ENCODE measurements around the gene USP6NL.

USP6NL gene

DNA sequence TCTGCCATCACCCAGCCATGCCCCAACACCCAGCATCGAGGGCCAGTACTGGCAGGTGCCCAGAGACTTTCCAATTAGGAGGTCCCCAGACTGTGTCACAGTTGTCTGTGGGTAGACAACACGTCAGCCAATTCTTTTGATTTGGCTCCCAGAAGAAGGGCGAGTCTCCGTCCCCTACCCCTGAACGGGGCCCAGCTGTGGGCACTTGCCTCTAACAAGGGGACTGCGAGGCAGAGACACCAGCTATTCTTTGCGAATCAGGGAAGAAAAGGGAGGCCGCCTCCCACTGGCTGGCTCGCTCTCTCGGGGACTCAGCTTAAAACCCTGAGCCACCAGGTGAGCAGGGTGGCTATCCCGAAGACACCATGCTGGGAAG, 167.3 kb downstream of the USP6NL start:
- Histone ChIP-seq H3K9me3 (ENCODE audit: insufficient read depth, low read length) (no peaks in the 10 kb centered on the region), H3K9ac (ENCODE audit: low read length) (no peak overlapping the region), H3K4me1 (ENCODE audit: low read length) (peaks cover 65% of the 10 kb centered on the region), H3K27me3 (ENCODE audit: low read depth, low read length) (no peaks in the 10 kb centered on the region; the same call in 1 of the 2 replicates), H3K4me2 (ENCODE audit: low read length) (no peak overlapping the region), H3K79me2 (ENCODE audit: low read length) (no peaks in the 10 kb centered on the region), H3K36me3 (replicated peaks; ENCODE audit: low read depth, low read length) (peaks cover 4% of the 10 kb centered on the region), H3K4me3 (ENCODE audit: low read length) (no peak overlapping the region), H2AFZ (ENCODE audit: low read depth, low read length) (no peak overlapping the region), H4K20me1 (ENCODE audit: insufficient read depth, low read length) (no peaks in the 10 kb centered on the region), H3K27ac (ENCODE audit: low read length) (no peak overlapping the region)
- TF ChIP-seq, protein P1, sequence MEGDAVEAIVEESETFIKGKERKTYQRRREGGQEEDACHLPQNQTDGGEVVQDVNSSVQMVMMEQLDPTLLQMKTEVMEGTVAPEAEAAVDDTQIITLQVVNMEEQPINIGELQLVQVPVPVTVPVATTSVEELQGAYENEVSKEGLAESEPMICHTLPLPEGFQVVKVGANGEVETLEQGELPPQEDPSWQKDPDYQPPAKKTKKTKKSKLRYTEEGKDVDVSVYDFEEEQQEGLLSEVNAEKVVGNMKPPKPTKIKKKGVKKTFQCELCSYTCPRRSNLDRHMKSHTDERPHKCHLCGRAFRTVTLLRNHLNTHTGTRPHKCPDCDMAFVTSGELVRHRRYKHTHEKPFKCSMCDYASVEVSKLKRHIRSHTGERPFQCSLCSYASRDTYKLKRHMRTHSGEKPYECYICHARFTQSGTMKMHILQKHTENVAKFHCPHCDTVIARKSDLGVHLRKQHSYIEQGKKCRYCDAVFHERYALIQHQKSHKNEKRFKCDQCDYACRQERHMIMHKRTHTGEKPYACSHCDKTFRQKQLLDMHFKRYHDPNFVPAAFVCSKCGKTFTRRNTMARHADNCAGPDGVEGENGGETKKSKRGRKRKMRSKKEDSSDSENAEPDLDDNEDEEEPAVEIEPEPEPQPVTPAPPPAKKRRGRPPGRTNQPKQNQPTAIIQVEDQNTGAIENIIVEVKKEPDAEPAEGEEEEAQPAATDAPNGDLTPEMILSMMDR (IDR thresholded peaks at IDR 0.05; ENCODE audit: low read depth, low read length): no peak
- TF ChIP-seq EZH2phosphoT487 (IDR thresholded peaks at IDR 0.05; ENCODE audit: low read depth): no peak

GRCh38 chr10:11443468-11444154, 167.8 kb downstream of the USP6NL start:
- H4K20me1 ChIP-seq (ENCODE audit: insufficient read depth, low read length): no peaks in the 10 kb centered on the region
- H3K9ac ChIP-seq (ENCODE audit: low read length): no peak overlapping the region
- peak overlapping the region; percentile 54 for H3K4me2 ChIP-seq (ENCODE audit: low read length)
- H3K36me3 ChIP-seq (replicated peaks; ENCODE audit: low read depth, low read length): peaks cover 4% of the 10 kb centered on the region
- no peak overlapping the region; the same call in 1 of the 2 replicates for H3K4me3 ChIP-seq (ENCODE audit: low read length)
- H3K27ac ChIP-seq (ENCODE audit: low read length): no peak overlapping the region
- H3K27me3 ChIP-seq (ENCODE audit: low read depth, low read length): no peaks in the 10 kb centered on the region; the same call in 1 of the 2 replicates
- H3K9me3 ChIP-seq (ENCODE audit: insufficient read depth, low read length): no peaks in the 10 kb centered on the region
- H3K4me1 ChIP-seq (ENCODE audit: low read length): peaks cover 62% of the 10 kb centered on the region
- H3K79me2 ChIP-seq (ENCODE audit: low read length): no peaks in the 10 kb centered on the region
- H2AFZ ChIP-seq (ENCODE audit: low read depth, low read length): no peak overlapping the region
- no peak for TF ChIP-seq EZH2phosphoT487 (IDR thresholded peaks at IDR 0.05; ENCODE audit: low read depth)
- TF ChIP-seq, protein P1 (IDR thresholded peaks at IDR 0.05; ENCODE audit: low read depth, low read length): no peak

GRCh38 chr10:11442001-11442773, 169.3 kb downstream of the USP6NL start:
- H4K20me1 ChIP-seq (ENCODE audit: insufficient read depth, low read length): no peaks in the 10 kb centered on the region
- H3K9ac ChIP-seq (ENCODE audit: low read length): no peak overlapping the region

DNA sequence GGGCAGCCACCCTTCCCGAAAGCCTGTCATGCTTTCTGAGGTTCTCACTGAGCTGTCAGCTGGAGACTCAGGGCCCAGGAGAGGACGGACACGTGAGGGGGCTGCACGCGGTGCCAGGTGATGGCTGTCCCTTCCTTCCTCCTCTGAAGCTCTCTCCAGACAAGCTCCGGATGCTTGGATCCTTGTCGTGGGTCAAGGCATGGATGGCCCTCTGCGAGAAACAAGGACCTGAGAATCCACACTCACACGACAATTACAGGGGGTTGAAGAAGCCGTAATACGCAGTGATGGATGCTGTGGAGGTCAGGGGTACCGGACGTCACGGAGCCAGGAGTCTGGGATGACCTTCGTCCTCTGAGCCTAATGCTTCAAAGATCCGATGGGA, 170.3 kb downstream of the USP6NL start:
- peak overlapping the region; percentile 87 for H3K27ac ChIP-seq (ENCODE audit: low read length)
- no peaks in the 10 kb centered on the region for H3K79me2 ChIP-seq (ENCODE audit: low read length)
- no peak for TF ChIP-seq EZH2phosphoT487 (IDR thresholded peaks at IDR 0.05; ENCODE audit: low read depth)
- H2AFZ ChIP-seq (ENCODE audit: low read depth, low read length): no peak overlapping the region
- H3K4me1 ChIP-seq (ENCODE audit: low read length): peaks cover 44% of the 10 kb centered on the region
- H3K9me3 ChIP-seq (ENCODE audit: insufficient read depth, low read length): no peaks in the 10 kb centered on the region
- H3K36me3 ChIP-seq (replicated peaks; ENCODE audit: low read depth, low read length): peaks cover 4% of the 10 kb centered on the region
- H3K9ac ChIP-seq (ENCODE audit: low read length): peak overlapping the region; percentile 67; the same call in 1 of the 2 replicates
- peak overlapping the region; percentile 67 for H3K4me3 ChIP-seq (ENCODE audit: low read length)
- no peaks in the 10 kb centered on the region for H4K20me1 ChIP-seq (ENCODE audit: insufficient read depth, low read length)
- peak overlapping the region; percentile 95 for H3K4me2 ChIP-seq (ENCODE audit: low read length)
- H3K27me3 ChIP-seq (ENCODE audit: low read depth, low read length): no peaks in the 10 kb centered on the region

More at GRCh38 chr10:11442001-11442773, 169.3 kb downstream of the USP6NL start:
- peaks cover 50% of the 10 kb centered on the region for H3K4me1 ChIP-seq (ENCODE audit: low read length)
- H3K79me2 ChIP-seq (ENCODE audit: low read length): no peaks in the 10 kb centered on the region
- H2AFZ ChIP-seq (ENCODE audit: low read depth, low read length): no peak overlapping the region
- H3K36me3 ChIP-seq (replicated peaks; ENCODE audit: low read depth, low read length): peaks cover 4% of the 10 kb centered on the region
- peak overlapping the region; percentile 54 for H3K4me2 ChIP-seq (ENCODE audit: low read length)
- no peak overlapping the region for H3K27ac ChIP-seq (ENCODE audit: low read length)
- H3K27me3 ChIP-seq (ENCODE audit: low read depth, low read length): no peaks in the 10 kb centered on the region; the same call in 1 of the 2 replicates
- no peak overlapping the region for H3K4me3 ChIP-seq (ENCODE audit: low read length)
- TF ChIP-seq, protein P1 (IDR thresholded peaks at IDR 0.05; ENCODE audit: low read depth, low read length): no peak
- TF ChIP-seq EZH2phosphoT487 (IDR thresholded peaks at IDR 0.05; ENCODE audit: low read depth): no peak
- no peaks in the 10 kb centered on the region for H3K9me3 ChIP-seq (ENCODE audit: insufficient read depth, low read length)
